AG04450 (cell line): ENCODE data around the gene COX5A. TPM values are rescaled to one million over a fixed set of nuclear protein-coding genes. Genes with fewer than 3 reads are reported as not detected.

Source experiments
- CTCF ChIA-PET: fragments of 300-600, 350-600 bp; formaldehyde crosslinking; extraction: SDS; loops from one replicate; lab custom pipeline; 2022; ENCODE audit warnings: antibody characterized with exemption, inconsistent platforms; lab: Charles Lee
- POLR2A ChIA-PET: fragments of 350-600 bp; formaldehyde crosslinking; extraction: SDS; loops from one replicate; lab custom pipeline; 2021; ENCODE audit warnings: antibody characterized with exemption, inconsistent platforms; lab: Yijun Ruan, JAX
- DNase-seq: peaks from one replicate; pipeline ENCODE4 v3.0.0-alpha.2; 2011; ENCODE audit warnings: low read depth, low spot score
- H3K27ac ChIP-seq: one replicate; pipeline ENCODE4 v1.5.1; 2012; ENCODE audit warnings: low read depth, low read length, control low read depth
- H3K27me3 ChIP-seq: one replicate; pipeline ENCODE4 v1.6.0; 2012; ENCODE audit warnings: low read length; ENCODE audit not compliant: control insufficient read depth, insufficient read depth
- H3K4me3 ChIP-seq: 2 replicates; pipeline ENCODE4 v1.5.1; 2011; ENCODE audit warnings: mild to moderate bottlenecking, low read depth, low read length, control low read depth
- H3K9me3 ChIP-seq: 2 replicates; pipeline ENCODE4 v1.5.1; 2012; ENCODE audit warnings: low read length; ENCODE audit not compliant: control insufficient read depth, insufficient read depth
- polyA minus RNA-seq: library from RNA; depleted of rRNA, polyadenylated mRNA; stranded (reverse); fragments of >200 nt; gene quantifications from 2 replicates; pipeline ENCODE4 v1.2.3, GENCODE V29; 2011; rRNA and poly(A)+ RNA removed
- polyA plus RNA-seq: library from polyadenylated mRNA; depleted of rRNA; stranded (reverse); fragments of >200 nt; gene quantifications from 2 replicates; pipeline ENCODE4 v1.2.3, GENCODE V29; 2011; rRNA removed
- TF ChIP-seq, protein P1 (sequence below): IDR thresholded peaks from 2 replicates; pipeline ENCODE4 v1.5.1; 2011; ENCODE audit warnings: low read depth, low read length, control low read depth, inconsistent platforms

COX5A gene
- 134 and 147 TPM in 2 replicates for polyA plus RNA-seq
- polyA minus RNA-seq: 26.8 and 44.7 TPM in 2 replicates

GRCh38 chr15:74937590-74938371 is at the start of gene COX5A:
Gene COX5A, minus strand, starts transcription at chr15:74938073. Its CDS starts 59 bp downstream, at chr15:74938014.
- ChIA-PET CTCF (interaction anchor here (0.6 kb wide), 1 partner anchor 260 kb away, joined by 8 read pairs; no protein-coding TSS in a partner anchor), POLR2A (interaction anchor here (0.8 to 1.5 kb wide), 6 partner anchors 16 to 167 kb away, joined by 3 to 5 read pairs (median 4); partner anchors contain the start of genes CSK, FAM219B and PPCDC)
- Histone ChIP-seq H3K4me3 (peak within 1 kb of the TSS; percentile 85), H3K27me3 (peaks cover 4% of the 10 kb centered on the region), H3K9me3 (no peaks in the 10 kb centered on the region; the same call in 1 of the 2 replicates), H3K27ac (peak within 1 kb of the TSS; percentile 57)
- peak; percentile 88 for DNase-seq
- TF ChIP-seq, protein P1, sequence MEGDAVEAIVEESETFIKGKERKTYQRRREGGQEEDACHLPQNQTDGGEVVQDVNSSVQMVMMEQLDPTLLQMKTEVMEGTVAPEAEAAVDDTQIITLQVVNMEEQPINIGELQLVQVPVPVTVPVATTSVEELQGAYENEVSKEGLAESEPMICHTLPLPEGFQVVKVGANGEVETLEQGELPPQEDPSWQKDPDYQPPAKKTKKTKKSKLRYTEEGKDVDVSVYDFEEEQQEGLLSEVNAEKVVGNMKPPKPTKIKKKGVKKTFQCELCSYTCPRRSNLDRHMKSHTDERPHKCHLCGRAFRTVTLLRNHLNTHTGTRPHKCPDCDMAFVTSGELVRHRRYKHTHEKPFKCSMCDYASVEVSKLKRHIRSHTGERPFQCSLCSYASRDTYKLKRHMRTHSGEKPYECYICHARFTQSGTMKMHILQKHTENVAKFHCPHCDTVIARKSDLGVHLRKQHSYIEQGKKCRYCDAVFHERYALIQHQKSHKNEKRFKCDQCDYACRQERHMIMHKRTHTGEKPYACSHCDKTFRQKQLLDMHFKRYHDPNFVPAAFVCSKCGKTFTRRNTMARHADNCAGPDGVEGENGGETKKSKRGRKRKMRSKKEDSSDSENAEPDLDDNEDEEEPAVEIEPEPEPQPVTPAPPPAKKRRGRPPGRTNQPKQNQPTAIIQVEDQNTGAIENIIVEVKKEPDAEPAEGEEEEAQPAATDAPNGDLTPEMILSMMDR: no peak

DNA sequence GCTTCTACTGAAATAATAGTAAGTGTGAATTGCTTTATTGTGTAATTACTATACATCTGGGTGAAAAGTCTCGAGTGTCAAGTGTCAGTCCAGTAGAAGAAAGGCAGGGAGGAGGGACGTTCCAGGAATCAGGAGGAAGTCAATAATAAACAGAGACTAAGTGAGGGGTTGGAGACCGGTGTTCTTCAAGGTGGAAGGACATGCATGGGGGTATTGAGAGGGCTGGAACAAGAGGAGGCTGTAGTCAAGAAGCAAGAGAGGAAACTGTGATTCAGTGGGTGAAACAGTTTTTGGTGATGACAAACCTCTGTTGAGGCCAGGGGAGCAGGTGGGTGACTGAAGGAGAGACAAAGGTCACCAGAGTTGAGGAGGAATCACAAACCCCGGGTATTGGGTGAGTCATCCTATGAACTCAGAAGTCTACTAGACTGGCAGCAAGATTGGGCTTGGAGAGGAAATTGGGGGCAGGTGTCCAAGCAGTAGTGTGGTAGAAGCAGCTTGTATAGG is 45.9 kb upstream of the COX5A start:
- CTCF ChIA-PET: no interaction called here
- Histone ChIP-seq H3K27me3 (peaks cover 16% of the 10 kb centered on the region), H3K9me3 (no peaks in the 10 kb centered on the region), H3K27ac (no peak overlapping the region), H3K4me3 (no peak overlapping the region)
- TF ChIP-seq, protein P1: no peak
- no peak for DNase-seq
- POLR2A ChIA-PET: no interaction called here

DNA sequence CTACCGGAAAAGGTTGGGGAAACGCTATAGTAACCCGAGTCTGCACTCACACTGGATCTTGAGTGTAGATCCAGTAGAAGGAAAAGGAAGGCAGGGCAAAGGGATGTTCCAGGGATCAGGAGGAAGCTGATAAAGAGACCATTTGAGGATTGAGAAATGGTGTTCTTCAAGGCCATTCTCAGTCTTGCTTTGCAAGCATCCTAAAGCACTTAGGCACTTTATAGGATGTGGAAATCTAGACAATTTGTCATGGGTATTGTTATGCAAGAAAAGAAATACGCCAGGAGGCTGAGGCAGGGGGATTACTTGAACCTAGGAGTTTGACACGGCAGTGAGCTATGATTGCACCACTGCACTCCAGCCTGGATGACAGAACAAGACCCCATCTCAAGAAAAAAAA is 44.3 kb upstream of the COX5A start:
- H3K27ac ChIP-seq: no peak overlapping the region
- H3K27me3 ChIP-seq: peaks cover 13% of the 10 kb centered on the region
- no peak overlapping the region for H3K4me3 ChIP-seq
- ChIA-PET POLR2A (no interaction called here), CTCF (no interaction called here)
- no peak for DNase-seq
- TF ChIP-seq, protein P1: no peak
- H3K9me3 ChIP-seq: no peaks in the 10 kb centered on the region

DNA sequence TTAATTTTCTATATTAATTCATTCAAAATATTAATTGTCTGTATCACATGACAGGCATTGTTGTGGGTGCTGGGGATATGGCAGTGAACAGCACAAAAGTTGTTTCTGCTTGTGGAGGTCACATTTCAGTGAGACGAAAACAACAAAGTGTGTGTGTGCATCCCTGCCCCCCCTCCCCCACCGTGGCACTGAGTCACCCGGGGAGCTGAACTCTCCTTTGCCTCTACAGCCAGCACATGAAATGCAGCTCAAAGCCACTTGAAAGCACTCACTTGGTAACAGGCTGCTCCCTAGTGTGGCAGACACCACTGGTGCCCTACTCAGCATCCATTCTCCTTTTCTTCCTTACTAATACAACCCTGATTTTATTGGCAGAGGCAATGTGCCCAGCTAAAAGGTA is 40.6 kb upstream of the COX5A start:
- ChIA-PET POLR2A (interaction anchor here (0.6 kb wide), 1 partner anchor 519 kb away, joined by 7 read pairs; no protein-coding TSS in a partner anchor), CTCF (interaction anchor here (0.6 to 1.2 kb wide), 2 partner anchors 28 to 347 kb away, joined by 3 to 4 read pairs; no protein-coding TSS in a partner anchor)
- DNase-seq: no peak
- Histone ChIP-seq H3K4me3 (no peak overlapping the region), H3K27me3 (peaks cover 12% of the 10 kb centered on the region), H3K9me3 (no peaks in the 10 kb centered on the region), H3K27ac (no peak overlapping the region)
- TF ChIP-seq, protein P1: no peak

DNA sequence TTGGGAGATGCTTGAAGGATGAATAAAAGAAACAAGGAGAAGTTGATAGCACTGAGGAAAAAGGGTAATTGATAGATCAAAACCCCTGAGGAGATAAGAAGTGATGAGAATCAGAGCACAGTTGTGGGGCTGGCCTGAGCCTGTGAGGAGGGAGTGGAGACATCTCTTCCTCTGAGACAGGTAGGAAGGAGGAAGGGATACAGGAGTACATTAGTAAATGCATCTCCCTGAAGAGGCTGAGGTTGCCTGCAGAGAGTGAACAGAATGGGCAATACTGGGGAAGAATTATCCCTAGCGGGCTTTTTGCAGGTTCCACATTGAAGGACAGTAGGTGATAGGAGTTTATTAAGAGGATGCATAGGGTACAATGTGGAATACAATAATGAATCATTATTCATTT is 40.2 kb upstream of the COX5A start:
- ChIA-PET POLR2A (no interaction called here), CTCF (interaction anchor here (1.2 kb wide), 1 partner anchor 28 kb away, joined by 3 read pairs; no protein-coding TSS in a partner anchor)
- Histone ChIP-seq H3K27ac (no peak overlapping the region), H3K9me3 (no peaks in the 10 kb centered on the region), H3K4me3 (no peak overlapping the region), H3K27me3 (peaks cover 12% of the 10 kb centered on the region)
- TF ChIP-seq, protein P1: no peak
- DNase-seq: no peak
